Measurements from ENCODE around the gene OXTR.

DNA sequence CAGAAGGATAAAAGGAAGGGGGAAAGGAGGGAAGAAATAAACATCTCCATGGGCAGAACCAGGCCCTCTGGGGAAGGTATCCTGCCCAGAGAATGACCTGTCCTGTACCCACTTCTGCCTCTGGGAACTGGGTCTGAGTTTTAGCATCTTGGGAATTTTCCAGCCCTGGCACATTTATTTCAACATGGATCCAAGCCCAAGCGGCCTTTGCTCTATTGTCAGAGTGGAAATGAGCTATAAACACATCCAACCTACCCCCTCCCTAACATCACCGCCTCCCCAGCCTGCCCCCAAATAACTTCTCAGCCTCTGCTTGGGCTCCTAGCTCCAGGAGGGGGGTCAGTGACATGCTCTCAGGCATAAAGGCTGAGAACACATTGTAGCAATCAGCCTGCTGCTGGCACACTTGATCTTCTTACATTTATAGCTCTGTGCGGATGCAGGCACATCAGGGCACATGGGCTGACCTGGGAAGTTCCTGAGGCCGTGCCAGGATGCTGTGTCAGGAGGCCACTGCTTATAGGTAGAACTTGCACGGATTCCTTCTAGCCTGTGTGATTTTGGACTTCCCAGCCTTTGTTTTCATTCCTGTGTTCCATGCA, 4.6 kb upstream of the OXTR start:
- no peak for TF ChIP-seq TAF1 (IDR thresholded peaks at IDR 0.05; ENCODE audit: borderline replicate concordance, insufficient read depth, low read length)
- TF ChIP-seq, protein P1, sequence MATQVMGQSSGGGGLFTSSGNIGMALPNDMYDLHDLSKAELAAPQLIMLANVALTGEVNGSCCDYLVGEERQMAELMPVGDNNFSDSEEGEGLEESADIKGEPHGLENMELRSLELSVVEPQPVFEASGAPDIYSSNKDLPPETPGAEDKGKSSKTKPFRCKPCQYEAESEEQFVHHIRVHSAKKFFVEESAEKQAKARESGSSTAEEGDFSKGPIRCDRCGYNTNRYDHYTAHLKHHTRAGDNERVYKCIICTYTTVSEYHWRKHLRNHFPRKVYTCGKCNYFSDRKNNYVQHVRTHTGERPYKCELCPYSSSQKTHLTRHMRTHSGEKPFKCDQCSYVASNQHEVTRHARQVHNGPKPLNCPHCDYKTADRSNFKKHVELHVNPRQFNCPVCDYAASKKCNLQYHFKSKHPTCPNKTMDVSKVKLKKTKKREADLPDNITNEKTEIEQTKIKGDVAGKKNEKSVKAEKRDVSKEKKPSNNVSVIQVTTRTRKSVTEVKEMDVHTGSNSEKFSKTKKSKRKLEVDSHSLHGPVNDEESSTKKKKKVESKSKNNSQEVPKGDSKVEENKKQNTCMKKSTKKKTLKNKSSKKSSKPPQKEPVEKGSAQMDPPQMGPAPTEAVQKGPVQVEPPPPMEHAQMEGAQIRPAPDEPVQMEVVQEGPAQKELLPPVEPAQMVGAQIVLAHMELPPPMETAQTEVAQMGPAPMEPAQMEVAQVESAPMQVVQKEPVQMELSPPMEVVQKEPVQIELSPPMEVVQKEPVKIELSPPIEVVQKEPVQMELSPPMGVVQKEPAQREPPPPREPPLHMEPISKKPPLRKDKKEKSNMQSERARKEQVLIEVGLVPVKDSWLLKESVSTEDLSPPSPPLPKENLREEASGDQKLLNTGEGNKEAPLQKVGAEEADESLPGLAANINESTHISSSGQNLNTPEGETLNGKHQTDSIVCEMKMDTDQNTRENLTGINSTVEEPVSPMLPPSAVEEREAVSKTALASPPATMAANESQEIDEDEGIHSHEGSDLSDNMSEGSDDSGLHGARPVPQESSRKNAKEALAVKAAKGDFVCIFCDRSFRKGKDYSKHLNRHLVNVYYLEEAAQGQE (IDR thresholded peaks at IDR 0.05; ENCODE audit: insufficient read depth in 1 of 2, low read depth in 2 of 2, low read length in 2 of 2), result no peak
